Stimulated activated CD4-positive, alpha-beta T cell treated with anti-CD3 and anti-CD28 coated beads, Interleukin-2, amount 100 ng/mL, for 4 hours (primary cell): ENCODE results near the gene PPP1R12C.

Experiments used
- DNase-seq: peaks from one replicate; pipeline ENCODE4 v3.0.0-alpha.2; 2020; ENCODE audit warnings: low read depth

PPP1R12C gene

GRCh38 chr19:55089342-55089944 lies 28.0 kb downstream of the PPP1R12C start:
- no peak for DNase-seq

- DNase-seq: peak; percentile 65
These were observed 28.7 kb downstream of the PPP1R12C start for GRCh38 chr19:55088543-55089341.

GRCh38 chr19:55088021-55088451 lies 29.4 kb downstream of the PPP1R12C start:
- no peak for DNase-seq

- no peak for DNase-seq
These were observed 29.9 kb downstream of the PPP1R12C start for GRCh38 chr19:55087542-55087901.

- DNase-seq: peak; percentile 23
These were observed 30.5 kb downstream of the PPP1R12C start for GRCh38 chr19:55086730-55087541.

GRCh38 chr19:55085923-55086715 lies 31.3 kb downstream of the PPP1R12C start:
- no peak for DNase-seq

GRCh38 chr19:55084416-55084815 lies 33.0 kb downstream of the PPP1R12C start:
- DNase-seq: no peak

- DNase-seq: no peak
These were observed 34.2 kb downstream of the PPP1R12C start for GRCh38 chr19:55083004-55083850.

- peak; percentile 50 for DNase-seq
These were observed 35.2 kb downstream of the PPP1R12C start for GRCh38 chr19:55082020-55082851.

- DNase-seq: no peak
These were observed 35.7 kb downstream of the PPP1R12C start for GRCh38 chr19:55081770-55082019.

GRCh38 chr19:55080968-55081769 lies 36.3 kb downstream of the PPP1R12C start:
- peak; percentile 76 for DNase-seq

- DNase-seq: peak; percentile 42
These were observed 37.1 kb downstream of the PPP1R12C start for GRCh38 chr19:55080121-55080967.

- no peak for DNase-seq
These were observed 37.9 kb downstream of the PPP1R12C start for GRCh38 chr19:55079400-55080038.

- DNase-seq: no peak
These were observed 38.4 kb downstream of the PPP1R12C start for GRCh38 chr19:55078996-55079395.

- no peak for DNase-seq
These were observed 40.3 kb downstream of the PPP1R12C start for GRCh38 chr19:55077106-55077505.

GRCh38 chr19:55076321-55076720 lies 41.1 kb downstream of the PPP1R12C start:
- no peak for DNase-seq

GRCh38 chr19:55075371-55075998 lies 42.0 kb downstream of the PPP1R12C start, which contains the start of gene EPS8L1:
Gene EPS8L1, plus strand, starts transcription at chr19:55075869. Its CDS starts 576 bp downstream, at chr19:55076445.
- DNase-seq: no peak
